Measurements from ENCODE around the gene SLC2A4RG. TPM values are rescaled to one million over a fixed set of nuclear protein-coding genes. Genes with fewer than 3 reads are reported as not detected.

SLC2A4RG gene
- total and polyA plus RNA-seq, 2 of the 13 experiments (the other 11 are each of a cell fraction or from before 2014, with no cell fraction given): 91.4 to 95.9 TPM

GRCh38 chr20:63740070-63740626, 572 bp downstream of the SLC2A4RG start:
- peak overlapping the region; percentile 84 for H3K9ac ChIP-seq (ENCODE audit: insufficient read depth, low read depth, low read length)
- no peak for TF ChIP-seq HNRNPLL (IDR thresholded peaks at IDR 0.05; ENCODE audit: low read depth, low read length, poor library complexity, severe bottlenecking)
- TF ChIP-seq HMGXB4 (CRISPR knock-in tag; IDR thresholded peaks at IDR 0.05; ENCODE audit: borderline replicate concordance in 1 of 2, low read depth in 1 of 2): no peak
- TF ChIP-seq PHF21A (CRISPR knock-in tag; IDR thresholded peaks at IDR 0.05): no peak
- no peak for TF ChIP-seq TIGD3 (CRISPR knock-in tag; IDR thresholded peaks at IDR 0.05; ENCODE audit: borderline replicate concordance)
- TF ChIP-seq ZNF160 (CRISPR knock-in tag; IDR thresholded peaks at IDR 0.05): no peak
- peak; percentile 6; the same call in 1 of the 2 replicates for TF ChIP-seq SP5 (CRISPR knock-in tag; IDR thresholded peaks at IDR 0.05; ENCODE audit: borderline replicate concordance, low read depth)
- TF ChIP-seq ZSCAN29 (CRISPR knock-in tag; conservative IDR thresholded peaks at IDR 0.05): peak; percentile 79; the same call in 1 of the 2 replicates
- TF ChIP-seq ZNF260 (CRISPR knock-in tag; IDR thresholded peaks at IDR 0.05; ENCODE audit: borderline replicate concordance, low read depth): no peak
- 0 out of 2 replicates have a peak, but pooled peaks have one; percentile 13 for TF ChIP-seq LBX2 (CRISPR knock-in tag; IDR thresholded peaks at IDR 0.05; ENCODE audit: borderline replicate concordance)
- no peak for TF ChIP-seq ZFP62 (CRISPR knock-in tag; IDR thresholded peaks at IDR 0.05)
- TF ChIP-seq ZNF138 (CRISPR knock-in tag; IDR thresholded peaks at IDR 0.05; ENCODE audit: low read depth): no peak
- TF ChIP-seq SRY (CRISPR knock-in tag; IDR thresholded peaks at IDR 0.05): no peak
- TF ChIP-seq HNRNPL (IDR thresholded peaks at IDR 0.05; ENCODE audit: low read depth, low read length): no peak
- no peak for TF ChIP-seq ZNF263 (CRISPR knock-in tag; IDR thresholded peaks at IDR 0.05)
- no peak for TF ChIP-seq PBX2 (CRISPR knock-in tag; IDR thresholded peaks at IDR 0.05)
- TF ChIP-seq HOXA3 (CRISPR knock-in tag; IDR thresholded peaks at IDR 0.05): peak; percentile 59
- TF ChIP-seq ZC3H13 (CRISPR knock-in tag; IDR thresholded peaks at IDR 0.05): 0 out of 2 replicates have a peak, but pooled peaks have one; percentile 45
- TF ChIP-seq BORCS8-MEF2B (CRISPR knock-in tag; IDR thresholded peaks at IDR 0.05): 0 out of 2 replicates have a peak, but pooled peaks have one; percentile 7

More at GRCh38 chr20:63740070-63740626, 572 bp downstream of the SLC2A4RG start:
- Histone ChIP-seq H4K20me1 (ENCODE audit: insufficient read depth, low read length) (no peaks in the 10 kb centered on the region), H3K27ac (ENCODE audit: extremely low read length, insufficient read depth, low read length) (peak overlapping the region; percentile 92), H3K4me2 (ENCODE audit: low read depth, low read length) (peak overlapping the region; percentile 95), H3K27me3 (ENCODE audit: control insufficient read depth in 1 of 2, insufficient read depth in 2 of 2, low read length in 2 of 2) (no peaks in the 10 kb centered on the region), H3K9me3 (ENCODE audit: low read length) (no peaks in the 10 kb centered on the region), H2AFZ (ENCODE audit: low read length) (no peak overlapping the region), H3K4me3 (replicated peaks in 1 of 3; ENCODE audit: insufficient read depth in 1 of 3, low read depth in 2 of 3, low read length in 3 of 3) (peak overlapping the region; percentile 61 to 84 (median 83)), H3K4me1 (ENCODE audit: insufficient read depth, low read length) (peaks cover 64% of the 10 kb centered on the region), H3K36me3 (replicated peaks in 1 of 2; ENCODE audit: control insufficient read depth in 1 of 2, insufficient read depth in 2 of 2, low read length in 2 of 2) (peaks cover 25 to 28% of the 10 kb centered on the region in 2 experiments), H3K79me2 (ENCODE audit: insufficient read depth, low read length) (peaks cover 23% of the 10 kb centered on the region)
- no TSS peak for BruUV-seq (replicated peaks)
- 0% methylated on average over 10 of the region's 80 CpGs for WGBS (ENCODE audit: low lambda C conversion rate)
- intact Hi-C loops (cut with micrococcal nuclease; ENCODE audit: unreplicated experiment) (loop anchor here (2.0 to 10.0 kb wide), 3 partner anchors 33 to 125 kb away; partner anchors contain the start of genes ABHD16B, ARFRP1 and TPD52L2), in situ Hi-C loops (cut with HindIII; ENCODE audit: extremely low pct_ligation_motif_present, low pct_unique_long_range_greater_than_20kb) (loop anchor here (5.0 kb wide), 1 partner anchor 33 kb away; the partner anchor contains the start of genes ARFRP1 and ZGPAT)
- FAIRE-seq (no peak), ATAC-seq (no peak), DNase-seq (ENCODE audit: low spot score) (no peak)
- ChIA-PET POLR2A (interaction anchor here (0.6 to 2.4 kb wide), 27 partner anchors 10 to 322 kb away, joined by 3 to 41 read pairs (median 6); partner anchors contain the start of genes ARFRP1, DNAJC5, GMEB2 and PRPF6), CTCF (ENCODE audit: low intra/inter-chr PET ratio, low total read pairs) (no interaction called here)

All from HepG2 (cell line).